T-cell (primary cell): ENCODE data around the gene KCNT1. TPM values are rescaled to one million over a fixed set of nuclear protein-coding genes. Genes with fewer than 3 reads are reported as not detected.

Source experiments
- ATAC-seq, 4 experiments: fragments of 200-7000 bp in 3 of 4; fragments of 150-1000 bp in 1 of 4; cut with Tn5 transposase; replicated peaks in 1 of 4; 1 replicate in 3 of 4; 2 replicates in 1 of 4; pipeline ENCODE4 v1.10.0; 2021; ENCODE audit warnings: moderate library complexity in 3 of 4, mild to moderate bottlenecking in 2 of 4, moderate number of reproducible peaks in 1 of 4
- CTCF ChIA-PET, 2 donors: fragments of 300-600 bp; sonication (Branson Sonifier 250); formaldehyde crosslinking; loops; one replicate each; lab custom pipeline; 2022; ENCODE audit warnings: antibody characterized with exemption in 2 of 2; lab: Charles Lee
- POLR2A ChIA-PET, 2 donors: fragments of 300-600 bp; sonication (Branson Sonifier 250); formaldehyde crosslinking; loops; one replicate each; lab custom pipeline; 2022; ENCODE audit warnings: antibody characterized with exemption in 2 of 2; lab: Charles Lee
- DNase-seq, 35 experiments: peaks; one replicate each; pipeline versions ENCODE4 v3.0.0 to v3.0.0-alpha.2; 2013 to 2023
- H3K27ac ChIP-seq: one replicate; pipeline ENCODE4 v1.5.1; 2013; ENCODE audit warnings: low read length
- H3K27me3 ChIP-seq, 2 experiments: replicated peaks in 1 of 2; 1 replicate in 1 of 2; 2 replicates in 1 of 2; pipeline versions ENCODE4 v1.6.1 to v1.7.0; 2013; ENCODE audit warnings: low read length in 1 of 2, mixed read lengths in 1 of 2; ENCODE audit not compliant: control insufficient read depth in 2 of 2, insufficient read depth in 2 of 2; ENCODE audit errors: extremely low read depth in 1 of 2
- H3K36me3 ChIP-seq, 2 donors: 1 replicate in 1 of 2; 2 replicates in 1 of 2; pipeline versions ENCODE4 v1.6.1 to v1.7.0; 2013; ENCODE audit warnings: low read length in 1 of 2; ENCODE audit not compliant: control insufficient read depth in 2 of 2, insufficient read depth in 1 of 2; ENCODE audit errors: extremely low read depth in 1 of 2
- H3K4me1 ChIP-seq, 2 experiments: 1 replicate in 1 of 2; 2 replicates in 1 of 2; pipeline versions ENCODE4 v1.6.1 to v1.7.0; 2013; ENCODE audit warnings: low read length in 2 of 2, mixed read lengths in 1 of 2; ENCODE audit not compliant: insufficient read depth in 2 of 2, control insufficient read depth in 1 of 2; ENCODE audit errors: extremely low read depth in 1 of 2
- H3K4me3 ChIP-seq, 2 donors: 1 replicate in 1 of 2; 2 replicates in 1 of 2; pipeline versions ENCODE4 v1.5.1 to v1.7.0; 2013; ENCODE audit warnings: mild to moderate bottlenecking in 2 of 2, low read length in 1 of 2, moderate library complexity in 1 of 2; ENCODE audit not compliant: control insufficient read depth in 1 of 2; ENCODE audit errors: extremely low read depth in 1 of 2
- H3K9me3 ChIP-seq: 2 replicates; pipeline ENCODE4 v1.7.0; 2013
- H3K27ac Mint-ChIP-seq, 2 donors: one replicate each; pipeline ENCODE4 v1.8.0; 2020 to 2021; ENCODE audit warnings: mild to moderate bottlenecking in 2 of 2, mixed read lengths in 2 of 2
- H3K27me3 Mint-ChIP-seq, 2 donors: one replicate each; pipeline ENCODE4 v1.8.0; 2021 to 2022; ENCODE audit warnings: mixed read lengths in 2 of 2
- H3K36me3 Mint-ChIP-seq: one replicate; pipeline ENCODE4 v1.8.0; 2021; ENCODE audit warnings: mixed read lengths
- H3K4me1 Mint-ChIP-seq, 3 donors: one replicate each; pipeline ENCODE4 v1.8.0; 2020 to 2022; ENCODE audit warnings: mixed read lengths in 3 of 3, mild to moderate bottlenecking in 1 of 3
- H3K4me3 Mint-ChIP-seq, 3 donors: one replicate each; pipeline ENCODE4 v1.8.0; 2020 to 2022; ENCODE audit warnings: mild to moderate bottlenecking in 3 of 3, mixed read lengths in 3 of 3, moderate library complexity in 3 of 3
- H3K9me3 Mint-ChIP-seq, 3 donors: one replicate each; pipeline ENCODE4 v1.8.0; 2020 to 2022; ENCODE audit warnings: mixed read lengths in 3 of 3
- WGBS: methylation state at CpG from one replicate; pipeline ENCODE4 v1.1.5; 2013; ENCODE audit warnings: missing lambda C conversion rate; ENCODE audit not compliant: insufficient coverage; 5-methylcytosine and 5-hydroxymethylcytosine counted together
- total RNA-seq, 35 experiments: library from RNA in 6 of 35; stranded (reverse) in 6 of 35; fragments of 120-200 nt in 1 of 35; gene quantifications; one replicate each; pipeline versions ENCODE4 v1.2.1 to v1.2.4 and lab custom pipeline; 2013 to 2026

The KCNT1 gene
- total RNA-seq, 5 donors from 2014 or later (not counting 1 experiment from before 2014, with no cell fraction given): 0.07 to 0.54 (median 0.16) TPM; not detected in 2

- Mint-ChIP-seq H3K36me3 (no peaks in the 10 kb centered on the region), H3K4me1 (no peaks in the 10 kb centered on the region), H3K27me3 (peaks cover 0 to 5% of the 10 kb centered on the region in 2 donors), H3K27ac (no peak overlapping the region), H3K4me3 (no peak overlapping the region), H3K9me3 (no peaks in the 10 kb centered on the region)
- POLR2A ChIA-PET: no interaction called here
- CTCF ChIA-PET: no interaction called here
- peaks cover 0 to 26% of the 10 kb centered on the region in 2 experiments for H3K27me3 ChIP-seq
- peaks cover 0 to 18% of the 10 kb centered on the region in 2 experiments for H3K4me1 ChIP-seq
- 90% methylated on average over 14 of the region's 14 CpGs for WGBS
- no peaks in the 10 kb centered on the region for H3K36me3 ChIP-seq
- H3K4me3 ChIP-seq: no peak overlapping the region
- H3K9me3 ChIP-seq: no peaks in the 10 kb centered on the region
- DNase-seq (no peak), ATAC-seq (no peak)
- H3K27ac ChIP-seq: no peak overlapping the region
These were observed 77.6 kb downstream of the KCNT1 start for GRCh38 chr9:135779571-135779970.

- Histone ChIP-seq H3K4me1 (peaks cover 0 to 18% of the 10 kb centered on the region in 2 experiments), H3K36me3 (no peaks in the 10 kb centered on the region), H3K4me3 (no peak overlapping the region), H3K9me3 (no peaks in the 10 kb centered on the region), H3K27ac (no peak overlapping the region), H3K27me3 (peaks cover 0 to 29% of the 10 kb centered on the region in 2 experiments)
- no peaks in the 10 kb centered on the region for H3K4me1 Mint-ChIP-seq
- H3K27ac Mint-ChIP-seq: no peak overlapping the region
- ATAC-seq: no peak
- H3K4me3 Mint-ChIP-seq: no peak overlapping the region
- no peaks in the 10 kb centered on the region for H3K9me3 Mint-ChIP-seq
- DNase-seq: no peak
- ChIA-PET CTCF (no interaction called here), POLR2A (no interaction called here)
- 86% methylated on average over 16 of the region's 16 CpGs for WGBS
- H3K36me3 Mint-ChIP-seq: no peaks in the 10 kb centered on the region
- H3K27me3 Mint-ChIP-seq: peaks cover 0 to 5% of the 10 kb centered on the region in 2 donors
These were observed 78.1 kb downstream of the KCNT1 start for GRCh38 chr9:135780086-135780485.

GRCh38 chr9:135780626-135781025 is 78.6 kb downstream of the KCNT1 start:
- Mint-ChIP-seq H3K27ac (no peak overlapping the region), H3K27me3 (peaks cover 0 to 5% of the 10 kb centered on the region in 2 donors), H3K4me1 (no peaks in the 10 kb centered on the region), H3K4me3 (no peak overlapping the region), H3K36me3 (no peaks in the 10 kb centered on the region), H3K9me3 (no peaks in the 10 kb centered on the region)
- Histone ChIP-seq H3K27ac (no peak overlapping the region), H3K4me3 (no peak overlapping the region), H3K27me3 (peaks cover 0 to 29% of the 10 kb centered on the region in 2 experiments), H3K4me1 (peaks cover 0 to 18% of the 10 kb centered on the region in 2 experiments), H3K36me3 (no peaks in the 10 kb centered on the region), H3K9me3 (no peaks in the 10 kb centered on the region)
- no peak for ATAC-seq
- 79% methylated on average over 21 of the region's 21 CpGs for WGBS
- POLR2A ChIA-PET: no interaction called here
- CTCF ChIA-PET: no interaction called here
- DNase-seq: no peak

- H3K4me3 Mint-ChIP-seq: no peak overlapping the region
- no peaks in the 10 kb centered on the region for H3K4me1 Mint-ChIP-seq
- Histone ChIP-seq H3K36me3 (no peaks in the 10 kb centered on the region), H3K4me1 (peaks cover 0 to 2% of the 10 kb centered on the region in 2 experiments), H3K27me3 (peaks cover 0 to 29% of the 10 kb centered on the region in 2 experiments), H3K27ac (no peak overlapping the region), H3K4me3 (no peak overlapping the region), H3K9me3 (no peaks in the 10 kb centered on the region)
- H3K27me3 Mint-ChIP-seq: peaks cover 0 to 5% of the 10 kb centered on the region in 2 donors
- ATAC-seq (no peak), DNase-seq (no peak)
- H3K27ac Mint-ChIP-seq: no peak overlapping the region
- ChIA-PET CTCF (no interaction called here), POLR2A (no interaction called here)
- no peaks in the 10 kb centered on the region for H3K36me3 Mint-ChIP-seq
- no peaks in the 10 kb centered on the region for H3K9me3 Mint-ChIP-seq
- 88% methylated on average over 24 of the region's 24 CpGs for WGBS
These were observed 81.0 kb downstream of the KCNT1 start for GRCh38 chr9:135782946-135783345.

GRCh38 chr9:135783540-135784245 is 81.7 kb downstream of the KCNT1 start:
- Histone ChIP-seq H3K9me3 (no peaks in the 10 kb centered on the region), H3K27ac (no peak overlapping the region), H3K27me3 (peaks cover 0 to 26% of the 10 kb centered on the region in 2 experiments), H3K36me3 (no peaks in the 10 kb centered on the region), H3K4me3 (no peak overlapping the region), H3K4me1 (no peaks in the 10 kb centered on the region)
- peaks cover 0 to 5% of the 10 kb centered on the region in 2 donors for H3K27me3 Mint-ChIP-seq
- no peaks in the 10 kb centered on the region for H3K4me1 Mint-ChIP-seq
- H3K36me3 Mint-ChIP-seq: no peaks in the 10 kb centered on the region
- no peak overlapping the region for H3K27ac Mint-ChIP-seq
- H3K9me3 Mint-ChIP-seq: no peaks in the 10 kb centered on the region
- DNase-seq (no peak), ATAC-seq (no peak)
- CTCF ChIA-PET: no interaction called here
- no peak overlapping the region for H3K4me3 Mint-ChIP-seq
- POLR2A ChIA-PET: no interaction called here
- WGBS: 87% methylated on average over 15 of the region's 30 CpGs

- ChIA-PET CTCF (no interaction called here), POLR2A (no interaction called here)
- Mint-ChIP-seq H3K27ac (no peak overlapping the region), H3K4me3 (no peak overlapping the region), H3K27me3 (peaks cover 0 to 5% of the 10 kb centered on the region in 2 donors), H3K4me1 (no peaks in the 10 kb centered on the region), H3K36me3 (no peaks in the 10 kb centered on the region), H3K9me3 (no peaks in the 10 kb centered on the region)
- Histone ChIP-seq H3K36me3 (no peaks in the 10 kb centered on the region), H3K9me3 (no peaks in the 10 kb centered on the region), H3K4me1 (no peaks in the 10 kb centered on the region), H3K27ac (no peak overlapping the region), H3K4me3 (no peak overlapping the region), H3K27me3 (peaks cover 0 to 14% of the 10 kb centered on the region in 2 experiments)
- DNase-seq (no peak), ATAC-seq (no peak)
- 82% methylated on average over 12 of the region's 22 CpGs for WGBS
These were observed 83.1 kb downstream of the KCNT1 start for GRCh38 chr9:135785013-135785575.
